H9 (cell line): Measurements from ENCODE around the gene LPAR3. TPM values are rescaled to one million over a fixed set of nuclear protein-coding genes. Genes with fewer than 3 reads are reported as not detected.

ENCODE experiments used
- DNase-seq: peaks from one replicate; pipeline ENCODE4 v3.0.0-alpha.2; 2017
- H2AFZ ChIP-seq: one replicate; pipeline ENCODE4 v1.6.1; 2013; ENCODE audit warnings: mild to moderate bottlenecking, low read length, control low read depth, moderate library complexity
- H2AK5ac ChIP-seq: 2 replicates; pipeline ENCODE4 v1.6.1; 2013; ENCODE audit warnings: low read length, control low read depth, mixed read lengths; ENCODE audit not compliant: insufficient read length
- H2BK120ac ChIP-seq: one replicate; pipeline ENCODE4 v1.6.1; 2013; ENCODE audit warnings: low read depth, mild to moderate bottlenecking, low read length, control low read depth, inconsistent platforms; ENCODE audit not compliant: poor library complexity, severe bottlenecking
- H2BK12ac ChIP-seq: 2 replicates; pipeline ENCODE4 v1.6.1; 2013; ENCODE audit warnings: low read length, control low read depth, mixed read lengths, low read depth; ENCODE audit not compliant: insufficient read length
- H2BK15ac ChIP-seq: 2 replicates; pipeline ENCODE4 v1.6.1; 2013; ENCODE audit warnings: low read depth, low read length, control low read depth
- H2BK20ac ChIP-seq: one replicate; pipeline ENCODE4 v1.6.1; 2013; ENCODE audit warnings: low read depth, mild to moderate bottlenecking, low read length, control low read depth, inconsistent platforms; ENCODE audit not compliant: poor library complexity, severe bottlenecking
- H2BK5ac ChIP-seq: 2 replicates; pipeline ENCODE4 v1.6.1; 2013; ENCODE audit warnings: low read length, control low read depth, mixed read lengths; ENCODE audit not compliant: insufficient read length
- H3K14ac ChIP-seq: 2 replicates; pipeline ENCODE4 v1.6.1; 2013; ENCODE audit warnings: low read length, control low read depth; ENCODE audit not compliant: insufficient read depth
- H3K18ac ChIP-seq: 2 replicates; pipeline ENCODE4 v1.6.1; 2013; ENCODE audit warnings: low read depth, mild to moderate bottlenecking, mixed read lengths, low read length, control low read depth; ENCODE audit not compliant: insufficient read length
- H3K23ac ChIP-seq: 2 replicates; pipeline ENCODE4 v1.6.1; 2013; ENCODE audit warnings: low read length, control low read depth, mixed read lengths, low read depth; ENCODE audit not compliant: insufficient read length
- H3K23me2 ChIP-seq: 2 replicates; pipeline ENCODE4 v1.6.1; 2013; ENCODE audit warnings: low read depth, mild to moderate bottlenecking, mixed read lengths, low read length, control low read depth; ENCODE audit not compliant: insufficient read length, poor library complexity, severe bottlenecking
- H3K27ac ChIP-seq: 2 replicates; pipeline ENCODE4 v1.5.1; 2013; ENCODE audit warnings: low read length, control low read depth, mixed read lengths, low read depth; ENCODE audit not compliant: insufficient read length
- H3K27me3 ChIP-seq: 2 replicates; pipeline ENCODE4 v1.6.1; 2013; ENCODE audit warnings: low read length, control low read depth, inconsistent platforms; ENCODE audit not compliant: insufficient read depth
- H3K4ac ChIP-seq: 2 replicates; pipeline ENCODE4 v1.6.1; 2013; ENCODE audit warnings: low read depth, mild to moderate bottlenecking, control low read depth, inconsistent platforms, low read length, moderate library complexity
- H3K4me1 ChIP-seq: 2 replicates; pipeline ENCODE4 v1.6.1; 2013; ENCODE audit warnings: low read length, control low read depth, inconsistent platforms; ENCODE audit not compliant: insufficient read depth
- H3K4me2 ChIP-seq: 2 replicates; pipeline ENCODE4 v1.6.1; 2013; ENCODE audit warnings: low read length, control low read depth, mixed read lengths; ENCODE audit not compliant: insufficient read length, insufficient read depth
- H3K56ac ChIP-seq: 2 replicates; pipeline ENCODE4 v1.6.1; 2013; ENCODE audit warnings: low read depth, mild to moderate bottlenecking, mixed read lengths, low read length, control low read depth; ENCODE audit not compliant: insufficient read length
- H3K79me1 ChIP-seq: 2 replicates; pipeline ENCODE4 v1.6.1; 2013; ENCODE audit warnings: low read depth, mild to moderate bottlenecking, moderate library complexity, low read length, control low read depth, inconsistent platforms; ENCODE audit not compliant: insufficient read depth, poor library complexity, severe bottlenecking
- H3K79me2 ChIP-seq: 2 replicates; pipeline ENCODE4 v1.6.1; 2013; ENCODE audit warnings: low read length, control low read depth, inconsistent platforms; ENCODE audit not compliant: insufficient read depth
- H3K9ac ChIP-seq: 2 replicates; pipeline ENCODE4 v1.6.1; 2013; ENCODE audit warnings: low read length, control low read depth, mixed read lengths; ENCODE audit not compliant: insufficient read length; ENCODE audit errors: extremely low read depth
- H3K9me3 ChIP-seq: one replicate; pipeline ENCODE4 v1.6.1; 2013; ENCODE audit warnings: low read depth, low read length, inconsistent platforms; ENCODE audit not compliant: control insufficient read depth
- H3T11ph ChIP-seq: one replicate; pipeline ENCODE4 v1.6.1; 2013; ENCODE audit warnings: mild to moderate bottlenecking, low read length, control low read depth, inconsistent platforms
- H4K20me1 ChIP-seq: one replicate; pipeline ENCODE4 v1.6.1; 2013; ENCODE audit not compliant: control insufficient read depth, insufficient read length, insufficient read depth
- H4K5ac ChIP-seq: 2 replicates; pipeline ENCODE4 v1.6.1; 2013; ENCODE audit warnings: low read depth, mild to moderate bottlenecking, mixed read lengths, low read length, control low read depth; ENCODE audit not compliant: insufficient read length
- H4K8ac ChIP-seq: replicated peaks from 2 replicates; pipeline ENCODE4 v1.6.1; 2013; ENCODE audit warnings: low read length, control low read depth, mixed read lengths, low read depth; ENCODE audit not compliant: insufficient read length
- H4K91ac ChIP-seq: 2 replicates; pipeline ENCODE4 v1.6.1; 2013; ENCODE audit warnings: low read depth, mild to moderate bottlenecking, moderate library complexity, mixed read lengths, low read length, control low read depth; ENCODE audit not compliant: insufficient read length
- H3K27ac Mint-ChIP-seq, 3 experiments: 2 replicates in 2 of 3; 3 replicates in 1 of 3; pipeline ENCODE4 v1.8.0; 2020 to 2021; ENCODE audit warnings: mixed read lengths in 3 of 3, mild to moderate bottlenecking in 1 of 3, moderate library complexity in 1 of 3
- H3K27me3 Mint-ChIP-seq: 2 replicates; pipeline ENCODE4 v1.8.0; 2021; ENCODE audit warnings: low read depth, mild to moderate bottlenecking, moderate library complexity, mixed read lengths
- H3K36me3 Mint-ChIP-seq, 3 experiments: 2 replicates in 2 of 3; 3 replicates in 1 of 3; pipeline ENCODE4 v1.8.0; 2020 to 2021; ENCODE audit warnings: low read depth in 3 of 3, mixed read lengths in 3 of 3; ENCODE audit not compliant: insufficient read depth in 1 of 3
- H3K4me1 Mint-ChIP-seq, 2 experiments: 2 replicates each; pipeline ENCODE4 v1.8.0; 2020; ENCODE audit warnings: mixed read lengths in 2 of 2
- H3K4me3 Mint-ChIP-seq, 2 experiments: 2 replicates in 1 of 2; 3 replicates in 1 of 2; pipeline ENCODE4 v1.8.0; 2020 to 2021; ENCODE audit warnings: mild to moderate bottlenecking in 2 of 2, mixed read lengths in 2 of 2, moderate library complexity in 1 of 2
- H3K9me3 Mint-ChIP-seq, 2 experiments: 2 replicates in 1 of 2; 3 replicates in 1 of 2; pipeline ENCODE4 v1.8.0; 2020; ENCODE audit warnings: mild to moderate bottlenecking in 2 of 2, mixed read lengths in 2 of 2, moderate library complexity in 1 of 2
- CTCF ChIP-seq: fragments of 200-600 bp; sonication (generic); conservative IDR thresholded peaks from 3 replicates; pipeline ENCODE4 v1.8.0; 2021; ENCODE audit warnings: antibody characterized with exemption, mild to moderate bottlenecking
- WGBS: extraction: QIAGEN DNeasy Blood & Tissue Kit; methylation state at CpG from one replicate; pipeline ENCODE4 v1.1.7; 2013; ENCODE audit warnings: missing lambda C conversion rate, low lambda C conversion rate, mixed read lengths; ENCODE audit not compliant: insufficient read length; ENCODE audit errors: extremely low coverage; 5-methylcytosine and 5-hydroxymethylcytosine counted together
- total RNA-seq: library from RNA; stranded (reverse); gene quantifications from 2 replicates; pipeline ENCODE4 v1.2.1, GENCODE V29; 2021

LPAR3 gene
- total RNA-seq, 1 experiment from 2014 or later, result 3.0 TPM

GRCh38 chr1:84885469-84885868 lies 7.5 kb downstream of the LPAR3 start:
- H3K4ac ChIP-seq, result no peak overlapping the region
- no peak overlapping the region for H2AK5ac ChIP-seq
- H3K79me2 ChIP-seq, result no peaks in the 10 kb centered on the region
- H3K9me3 Mint-ChIP-seq, result peaks cover 7 to 9% of the 10 kb centered on the region in 2 experiments; a peak in 4 of 5 replicates
- no peak overlapping the region for H2BK120ac ChIP-seq
- no peak overlapping the region for H2BK15ac ChIP-seq
- H2BK5ac ChIP-seq, result no peak overlapping the region
- H3K18ac ChIP-seq, result no peak overlapping the region
- no peak overlapping the region for H3K14ac ChIP-seq
- H3K4me2 ChIP-seq, result no peak overlapping the region
- no peak overlapping the region for H3K23ac ChIP-seq
- H3T11ph ChIP-seq, result no peak overlapping the region
- H3K4me1 ChIP-seq, result no peaks in the 10 kb centered on the region
- no peaks in the 10 kb centered on the region for H3K9me3 ChIP-seq
- TF ChIP-seq CTCF, result no peak
- H2BK12ac ChIP-seq, result no peak overlapping the region
- no peak overlapping the region for H2AFZ ChIP-seq
- WGBS, result no CpG with 5 or more reads among the region's 2 CpGs
- no peak overlapping the region for H2BK20ac ChIP-seq
- H3K9ac ChIP-seq, result no peak overlapping the region
- no peaks in the 10 kb centered on the region for H4K20me1 ChIP-seq
- H3K27me3 ChIP-seq, result no peaks in the 10 kb centered on the region
- DNase-seq, result no peak
- H3K4me3 Mint-ChIP-seq, result no peak overlapping the region
- peaks cover 11% of the 10 kb centered on the region for H3K27me3 Mint-ChIP-seq
- H3K27ac Mint-ChIP-seq, result peak overlapping the region in 1 of 3 experiments; percentile 24; a peak in 3 of 7 replicates
- H4K91ac ChIP-seq, result no peak overlapping the region
- H3K79me1 ChIP-seq, result no peaks in the 10 kb centered on the region
- no peak overlapping the region for H4K8ac ChIP-seq
- H3K23me2 ChIP-seq, result no peaks in the 10 kb centered on the region
- no peak overlapping the region for H4K5ac ChIP-seq
- no peak overlapping the region for H3K56ac ChIP-seq
- H3K4me1 Mint-ChIP-seq, result peaks cover 0 to 8% of the 10 kb centered on the region in 2 experiments; a peak in 2 of 4 replicates
- H3K36me3 Mint-ChIP-seq, result peaks cover 0 to 45% (median 8%) of the 10 kb centered on the region in 3 experiments; a peak in 6 of 7 replicates
- H3K27ac ChIP-seq, result no peak overlapping the region
